ENCODE results near the gene FTCD.
A peak's percentile ranks its signal among the peaks of the same experiment; 100 is the strongest.

Gene FTCD

DNA sequence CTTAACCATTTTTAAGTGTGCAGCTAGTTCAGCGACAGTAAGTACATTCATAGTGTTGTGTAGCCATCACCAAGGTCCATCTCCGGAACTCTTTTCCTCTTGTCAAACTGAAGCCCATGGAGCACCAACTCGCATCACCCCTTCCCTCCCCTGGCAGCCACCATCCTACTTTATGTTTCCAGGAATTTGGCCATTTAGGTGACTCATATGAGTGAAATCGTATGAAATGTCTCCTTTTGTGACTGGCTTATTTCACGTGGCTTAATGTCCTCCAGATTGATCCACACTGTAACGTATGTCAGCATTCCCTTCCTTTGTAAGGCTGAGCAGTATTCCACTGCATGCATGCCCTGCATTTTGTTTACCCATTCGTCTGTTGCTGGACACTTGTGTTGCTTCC is 55.0 kb downstream of the FTCD start:
- no peak for TF ChIP-seq CTCF (IDR thresholded peaks at IDR 0.05; ENCODE audit: control insufficient read depth, insufficient read depth, low read depth, low read length, missing control alignments)
- DNase-seq (ENCODE audit: low read depth), result peak; percentile 59
- H3K4me3 ChIP-seq (ENCODE audit: control insufficient read depth, low read depth, low read length), result peak overlapping the region; percentile 75

DNA sequence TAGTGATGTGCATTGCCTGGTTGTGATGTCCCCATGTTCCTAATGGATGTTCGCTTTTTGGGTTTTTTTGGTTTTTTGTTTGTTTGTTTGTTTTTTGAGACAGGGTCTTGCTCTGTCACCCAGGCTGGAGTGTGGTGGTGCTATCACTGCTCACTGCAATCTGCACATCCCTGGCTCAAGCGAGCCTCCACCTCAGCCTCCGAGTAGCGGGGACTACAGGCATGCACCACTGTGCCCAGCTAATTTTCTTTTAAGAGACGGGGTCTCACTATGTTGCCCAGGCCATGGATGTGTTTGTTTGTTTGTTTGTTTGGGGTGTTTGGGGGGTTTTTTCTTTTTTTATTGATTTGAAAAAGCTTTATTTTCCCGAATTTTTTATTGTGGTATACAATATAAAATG is 55.4 kb downstream of the FTCD start:
- DNase-seq (ENCODE audit: low read depth), result no peak
- peak overlapping the region; percentile 75 for H3K4me3 ChIP-seq (ENCODE audit: control insufficient read depth, low read depth, low read length)
- TF ChIP-seq CTCF (IDR thresholded peaks at IDR 0.05; ENCODE audit: control insufficient read depth, insufficient read depth, low read depth, low read length, missing control alignments), result no peak

GRCh38 chr21:46099476-46099875 is 55.9 kb downstream of the FTCD start:
- DNase-seq (ENCODE audit: low read depth), result no peak
- peak overlapping the region; percentile 75 for H3K4me3 ChIP-seq (ENCODE audit: control insufficient read depth, low read depth, low read length)
- TF ChIP-seq CTCF (IDR thresholded peaks at IDR 0.05; ENCODE audit: control insufficient read depth, insufficient read depth, low read depth, low read length, missing control alignments), result peak; percentile 7

DNA sequence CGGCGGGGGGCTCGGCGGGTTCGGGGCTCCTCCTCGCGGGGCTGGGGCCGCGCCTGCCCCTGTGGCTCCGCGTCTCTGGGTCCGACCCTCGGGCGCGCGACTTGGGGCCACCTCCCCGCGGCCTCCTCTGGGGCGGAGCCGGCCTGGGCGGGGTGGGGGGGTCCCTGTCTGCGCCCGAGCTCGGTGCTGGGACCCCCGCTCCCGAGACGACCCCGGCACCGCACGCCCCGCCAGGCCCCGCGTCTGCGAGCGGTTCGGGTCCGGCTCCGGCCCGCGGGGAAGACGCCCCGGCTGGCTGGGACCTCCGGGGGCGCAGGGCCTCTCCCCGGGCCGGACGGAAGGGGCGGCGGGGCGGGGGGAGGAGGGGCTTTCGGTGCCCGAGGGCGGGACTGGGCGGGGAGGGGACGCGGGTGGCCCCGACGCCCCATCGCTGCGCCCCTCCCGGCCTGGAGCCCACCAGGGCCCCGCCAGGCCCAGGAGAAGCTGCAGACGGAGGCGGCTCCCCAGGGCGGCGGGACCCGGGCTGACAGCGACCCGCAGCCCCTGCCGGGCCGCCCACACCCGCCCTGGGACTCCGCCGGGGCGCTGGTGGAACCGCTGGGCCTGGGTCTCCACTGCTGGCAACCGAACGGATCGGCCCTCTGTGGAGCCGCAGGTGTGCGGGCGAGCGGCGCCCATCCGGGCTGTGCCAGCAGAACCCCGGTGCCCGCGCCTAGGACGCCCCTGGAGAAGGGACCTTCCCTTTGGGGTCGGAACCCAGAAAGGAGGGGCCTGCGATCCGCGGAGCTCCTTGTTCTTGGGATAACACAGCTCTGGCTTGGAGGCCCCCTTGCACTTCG is 56.9 kb downstream of the FTCD start:
- DNase-seq (ENCODE audit: low read depth), result no peak
- peak overlapping the region; percentile 75 for H3K4me3 ChIP-seq (ENCODE audit: control insufficient read depth, low read depth, low read length)
- TF ChIP-seq CTCF (IDR thresholded peaks at IDR 0.05; ENCODE audit: control insufficient read depth, insufficient read depth, low read depth, low read length, missing control alignments), result no peak

- DNase-seq (ENCODE audit: low read depth), result no peak
- peak within 1 kb of the TSS; percentile 75 for H3K4me3 ChIP-seq (ENCODE audit: control insufficient read depth, low read depth, low read length)
- TF ChIP-seq CTCF (IDR thresholded peaks at IDR 0.05; ENCODE audit: control insufficient read depth, insufficient read depth, low read depth, low read length, missing control alignments), result peak; percentile 17
Observed at GRCh38 chr21:46097336-46098293, 57.8 kb downstream of the FTCD start, which contains the start of gene COL6A2. TSS of gene COL6A2 (plus strand) at chr21:46098112.

DNA sequence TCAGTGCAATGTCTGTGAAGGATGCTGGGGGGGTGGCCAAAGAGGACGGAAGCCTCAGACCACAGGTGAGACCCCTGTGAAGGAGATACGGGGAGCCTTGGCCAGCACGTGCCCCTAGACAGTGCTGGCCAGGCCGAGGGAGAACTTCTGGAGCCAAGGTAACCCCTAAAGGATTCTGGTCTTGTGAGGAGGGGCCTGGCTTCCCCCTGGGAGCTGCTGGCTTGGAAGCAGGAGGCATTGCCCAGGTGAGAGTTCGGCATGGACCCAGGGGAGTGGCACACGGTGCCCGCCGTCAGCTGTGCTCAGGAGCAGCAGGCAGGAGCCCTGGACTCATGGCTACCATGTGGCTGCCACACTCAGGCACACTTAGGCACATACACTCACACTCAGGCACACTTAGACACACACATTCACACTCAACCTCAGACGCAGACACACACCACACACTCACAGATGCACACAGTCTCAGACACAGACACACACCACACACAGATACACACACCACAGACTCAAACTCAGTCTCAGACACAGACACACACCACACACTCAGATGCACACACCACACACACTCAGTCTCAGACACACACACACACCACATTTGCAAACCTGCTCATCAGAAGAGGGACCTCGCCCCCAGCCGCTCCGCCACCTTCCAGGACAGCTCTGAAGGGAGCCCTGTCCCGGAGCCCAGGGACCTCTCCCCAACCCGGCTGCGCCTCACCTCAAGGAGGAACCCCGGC is 58.6 kb downstream of the FTCD start:
- H3K4me3 ChIP-seq (ENCODE audit: control insufficient read depth, low read depth, low read length), result peak overlapping the region; percentile 75
- DNase-seq (ENCODE audit: low read depth), result no peak

More for the DNA sequence above, 58.6 kb downstream of the FTCD start:
- no peak for TF ChIP-seq CTCF (IDR thresholded peaks at IDR 0.05; ENCODE audit: control insufficient read depth, insufficient read depth, low read depth, low read length, missing control alignments)
